Urinary bladder (tissue), 4 donors: ENCODE data around the gene CASP4. TPM values are rescaled to one million over a fixed set of nuclear protein-coding genes. Genes with fewer than 3 reads are reported as not detected.
A peak's percentile ranks its signal among the peaks of the same experiment; 100 is the strongest.
"Not testable (repeated sequence)": the region's sequence is repeated elsewhere in the genome, so short reads cannot be mapped to it uniquely, and the experiment has no call there.

ENCODE experiments used
- DNase-seq: peaks from one replicate; pipeline ENCODE4 v3.0.0-alpha.2; 2015; ENCODE audit errors: extremely low spot score
- H3K27ac ChIP-seq: one replicate; pipeline ENCODE4 v1.5.1; 2013; ENCODE audit warnings: low read depth, mild to moderate bottlenecking, moderate library complexity
- H3K36me3 ChIP-seq: one replicate; pipeline ENCODE4 v1.6.1; 2013; ENCODE audit warnings: mild to moderate bottlenecking, moderate library complexity; ENCODE audit not compliant: insufficient read depth
- H3K4me1 ChIP-seq: one replicate; pipeline ENCODE4 v1.6.1; 2013; ENCODE audit warnings: mild to moderate bottlenecking, moderate library complexity; ENCODE audit not compliant: insufficient read depth
- H3K4me3 ChIP-seq: one replicate; pipeline ENCODE4 v1.5.1; 2013; ENCODE audit warnings: low read depth, low read length
- WGBS: extraction: QIAGEN DNeasy Blood & Tissue Kit; methylation state at CpG from one replicate; pipeline ENCODE4 v1.1.7; 2013; 5-methylcytosine and 5-hydroxymethylcytosine counted together
- polyA plus RNA-seq: library from polyadenylated mRNA; stranded (reverse); fragments of 200-250 nt; gene quantifications from one replicate; pipeline ENCODE4 v1.2.3, GENCODE V29; 2013
- total RNA-seq: library from RNA; depleted of rRNA; stranded (reverse); fragments of >200 nt; gene quantifications from one replicate; pipeline ENCODE4 v1.2.3, GENCODE V29; 2014
- donor health status: healthy with polysubstance abuse.
- donor health status: healthy.

The CASP4 gene
- total and polyA plus RNA-seq, 2 donors = 39.1 to 83.9 TPM

- WGBS = 94% methylated on average over 8 of the region's 8 CpGs
Observed at GRCh38 chr11:104972924-104973323, 4.5 kb upstream of the CASP4 start.

GRCh38 chr11:104970756-104971155 lies 2.4 kb upstream of the CASP4 start:
- DNase-seq = no peak
- Histone ChIP-seq H3K4me1 (no peaks in the 10 kb centered on the region), H3K36me3 (no peaks in the 10 kb centered on the region), H3K27ac (no peak overlapping the region), H3K4me3 (no peak overlapping the region)

More at GRCh38 chr11:104972924-104973323, 4.5 kb upstream of the CASP4 start:
- not testable (repeated sequence) for H3K4me1 ChIP-seq, H3K27ac ChIP-seq, H3K36me3 ChIP-seq, H3K4me3 ChIP-seq, DNase-seq

- H3K4me3 ChIP-seq = peak overlapping the region; percentile 51
- H3K36me3 ChIP-seq = no peaks in the 10 kb centered on the region
- no peaks in the 10 kb centered on the region for H3K4me1 ChIP-seq
- DNase-seq = no peak
- peak overlapping the region; percentile 80 for H3K27ac ChIP-seq
- 49% methylated on average over 16 of the region's 16 CpGs for WGBS
Observed at GRCh38 chr11:104968856-104969776, 742 bp upstream of the CASP4 start.

- Histone ChIP-seq H3K36me3 (no peaks in the 10 kb centered on the region), H3K4me1 (no peaks in the 10 kb centered on the region), H3K4me3 (peak overlapping the region; percentile 51), H3K27ac (peak overlapping the region; percentile 80)
- DNase-seq = no peak
- 27% methylated on average over 11 of the region's 11 CpGs for WGBS
Observed at GRCh38 chr11:104967534-104968354, 630 bp downstream of the CASP4 start.

GRCh38 chr11:104965735-104966134 lies 2.6 kb downstream of the CASP4 start:
- DNase-seq = no peak
- WGBS = 90% methylated on average over 5 of the region's 5 CpGs
- H3K4me1 ChIP-seq = no peaks in the 10 kb centered on the region
- H3K36me3 ChIP-seq = no peaks in the 10 kb centered on the region
- H3K4me3 ChIP-seq = no peak overlapping the region
- no peak overlapping the region for H3K27ac ChIP-seq

GRCh38 chr11:104964247-104964646 lies 4.1 kb downstream of the CASP4 start:
- Histone ChIP-seq H3K4me3 (no peak overlapping the region), H3K36me3 (no peaks in the 10 kb centered on the region), H3K4me1 (no peaks in the 10 kb centered on the region), H3K27ac (no peak overlapping the region)
- DNase-seq = no peak
- 99% methylated on average over 1 of the region's 1 CpG for WGBS

- DNase-seq = no peak
- H3K4me3 ChIP-seq = no peak overlapping the region
- H3K27ac ChIP-seq = no peak overlapping the region
- H3K36me3 ChIP-seq = no peaks in the 10 kb centered on the region
- WGBS = 89% methylated on average over 3 of the region's 3 CpGs
- no peaks in the 10 kb centered on the region for H3K4me1 ChIP-seq
Observed at GRCh38 chr11:104962852-104963251, 5.5 kb downstream of the CASP4 start.

GRCh38 chr11:104957280-104957679 lies 11.1 kb downstream of the CASP4 start:
- WGBS = 98% methylated on average over 3 of the region's 3 CpGs
- H3K4me3 ChIP-seq = no peak overlapping the region
- H3K27ac ChIP-seq = no peak overlapping the region
- no peaks in the 10 kb centered on the region for H3K4me1 ChIP-seq
- no peak for DNase-seq
- peaks cover 2% of the 10 kb centered on the region for H3K36me3 ChIP-seq

GRCh38 chr11:104956528-104956927 lies 11.8 kb downstream of the CASP4 start:
- Histone ChIP-seq H3K4me3 (no peak overlapping the region), H3K27ac (no peak overlapping the region), H3K36me3 (peaks cover 2% of the 10 kb centered on the region), H3K4me1 (no peaks in the 10 kb centered on the region)
- no peak for DNase-seq

- H3K4me1 ChIP-seq = no peaks in the 10 kb centered on the region
- no peak for DNase-seq
- peaks cover 9% of the 10 kb centered on the region for H3K36me3 ChIP-seq
- no peak overlapping the region for H3K27ac ChIP-seq
- 27% methylated on average over 2 of the region's 2 CpGs for WGBS
- no peak overlapping the region for H3K4me3 ChIP-seq
Observed at GRCh38 chr11:104946907-104947306, 21.5 kb downstream of the CASP4 start.

GRCh38 chr11:104944076-104944475 lies 24.3 kb downstream of the CASP4 start:
- peaks cover 6% of the 10 kb centered on the region for H3K36me3 ChIP-seq
- H3K4me1 ChIP-seq = no peaks in the 10 kb centered on the region
- no peak overlapping the region for H3K27ac ChIP-seq
- no peak for DNase-seq
- no peak overlapping the region for H3K4me3 ChIP-seq

GRCh38 chr11:104943561-104943960 lies 24.8 kb downstream of the CASP4 start:
- peaks cover 6% of the 10 kb centered on the region for H3K36me3 ChIP-seq
- H3K27ac ChIP-seq = no peak overlapping the region
- no peaks in the 10 kb centered on the region for H3K4me1 ChIP-seq
- H3K4me3 ChIP-seq = no peak overlapping the region
- no peak for DNase-seq
- 43% methylated on average over 2 of the region's 2 CpGs for WGBS

- 78% methylated on average over 1 of the region's 1 CpG for WGBS
- Histone ChIP-seq H3K36me3 (no peaks in the 10 kb centered on the region), H3K4me1 (no peaks in the 10 kb centered on the region), H3K4me3 (no peak overlapping the region), H3K27ac (no peak overlapping the region)
- DNase-seq = no peak
Observed at GRCh38 chr11:104934594-104934993, 33.8 kb downstream of the CASP4 start.

- H3K4me3 ChIP-seq, H3K27ac ChIP-seq, DNase-seq, H3K4me1 ChIP-seq, H3K36me3 ChIP-seq: not testable (repeated sequence)
- 96% methylated on average over 3 of the region's 3 CpGs for WGBS
Observed at GRCh38 chr11:104934073-104934472, 34.3 kb downstream of the CASP4 start.
